ENCODE measurements around the gene HDAC4.

The HDAC4 gene

GRCh38 chr2:239368321-239368720 is 32.5 kb downstream of the HDAC4 start:
- DNase-seq, result no peak

- DNase-seq, result no peak
Observed at GRCh38 chr2:239366740-239367139, 34.1 kb downstream of the HDAC4 start.

- no peak for DNase-seq
Observed at GRCh38 chr2:239365782-239366435, 34.9 kb downstream of the HDAC4 start.

GRCh38 chr2:239365071-239365781 is 35.6 kb downstream of the HDAC4 start:
- DNase-seq, result no peak

- no peak for DNase-seq
Observed at GRCh38 chr2:239363946-239364637, 36.7 kb downstream of the HDAC4 start.

GRCh38 chr2:239362507-239362906 is 38.3 kb downstream of the HDAC4 start:
- DNase-seq, result no peak

GRCh38 chr2:239361311-239361642 is 39.5 kb downstream of the HDAC4 start:
- peak; percentile 9 for DNase-seq

GRCh38 chr2:239360421-239361310 is 40.2 kb downstream of the HDAC4 start:
- DNase-seq, result no peak

GRCh38 chr2:239360008-239360407 is 40.8 kb downstream of the HDAC4 start:
- no peak for DNase-seq

- DNase-seq, result no peak
Observed at GRCh38 chr2:239359196-239359912, 41.5 kb downstream of the HDAC4 start.

GRCh38 chr2:239358062-239358754 is 42.6 kb downstream of the HDAC4 start:
- DNase-seq, result peak; percentile 18

- DNase-seq, result no peak
Observed at GRCh38 chr2:239355724-239356123, 45.1 kb downstream of the HDAC4 start.

GRCh38 chr2:239355139-239355538 is 45.7 kb downstream of the HDAC4 start:
- no peak for DNase-seq

GRCh38 chr2:239354791-239355136 is 46.1 kb downstream of the HDAC4 start:
- DNase-seq, result no peak

GRCh38 chr2:239354132-239354790 is 46.6 kb downstream of the HDAC4 start:
- no peak for DNase-seq

- DNase-seq, result peak; percentile 49
Observed at GRCh38 chr2:239353692-239354091, 47.1 kb downstream of the HDAC4 start.

- no peak for DNase-seq
Observed at GRCh38 chr2:239351687-239352086, 49.1 kb downstream of the HDAC4 start.

GRCh38 chr2:239349453-239350135 is 51.2 kb downstream of the HDAC4 start:
- no peak for DNase-seq

GRCh38 chr2:239348563-239349452 is 52.0 kb downstream of the HDAC4 start:
- DNase-seq, result no peak

GRCh38 chr2:239346676-239347075 is 54.1 kb downstream of the HDAC4 start:
- DNase-seq, result no peak
